OCI-LY7 (cell line): ENCODE data around the gene NTN3. TPM values are rescaled to one million over a fixed set of nuclear protein-coding genes. Genes with fewer than 3 reads are reported as not detected.

ENCODE experiments used
- BruUV-seq: library from RNA; stranded (reverse); fragments of 400-500 nt; replicated peaks from 2 replicates; lab custom pipeline; 2021; lab: Mats Ljungman, UMichigan
- CTCF ChIA-PET: fragments of 300-600 bp; sonication (Branson Sonifier 250); formaldehyde crosslinking; loops from one replicate; lab custom pipeline; 2022; ENCODE audit warnings: antibody characterized with exemption; ENCODE audit not compliant: unreplicated experiment; lab: Charles Lee
- POLR2A ChIA-PET: fragments of 300-600 bp; sonication (Branson Sonifier 250); formaldehyde crosslinking; loops from one replicate; lab custom pipeline; 2022; ENCODE audit warnings: antibody characterized with exemption; lab: Charles Lee
- DNase-seq: peaks from one replicate; pipeline ENCODE4 v3.0.0-alpha.2; 2015; ENCODE audit warnings: low spot score
- H2AFZ ChIP-seq: fragments of 200-600 bp; sonication (generic), shearing (Covaris generic); 2 replicates; pipeline ENCODE4 v1.6.1; 2014; ENCODE audit warnings: mild to moderate bottlenecking, antibody characterized with exemption, low read length, moderate library complexity
- H3K27ac ChIP-seq: fragments of 200-600 bp; sonication (generic); 2 replicates; pipeline ENCODE4 v1.5.1; 2014; ENCODE audit warnings: mixed run types, low read depth, mild to moderate bottlenecking, moderate library complexity, low read length, inconsistent platforms; ENCODE audit not compliant: poor library complexity, severe bottlenecking
- H3K36me3 ChIP-seq: fragments of 200-600 bp; sonication (generic); 2 replicates; pipeline ENCODE4 v1.6.1; 2014; ENCODE audit warnings: mild to moderate bottlenecking, antibody characterized with exemption, low read length, moderate library complexity, mixed read lengths; ENCODE audit not compliant: insufficient read depth
- H3K4me1 ChIP-seq: fragments of 200-600 bp; sonication (generic); 2 replicates; pipeline ENCODE4 v1.5.1; 2014; ENCODE audit warnings: mild to moderate bottlenecking, low read length; ENCODE audit not compliant: insufficient read depth, poor library complexity, severe bottlenecking
- H3K4me2 ChIP-seq: fragments of 200-600 bp; sonication (generic); 2 replicates; pipeline ENCODE4 v1.6.1; 2014; ENCODE audit warnings: mild to moderate bottlenecking, low read length
- H3K4me3 ChIP-seq: fragments of 200-600 bp; sonication (generic); 2 replicates; pipeline ENCODE4 v1.5.1; 2014; ENCODE audit warnings: mild to moderate bottlenecking, low read depth, low read length; ENCODE audit not compliant: poor library complexity, severe bottlenecking
- H3K79me2 ChIP-seq: fragments of 200-600 bp; sonication (generic); 2 replicates; pipeline ENCODE4 v1.6.1; 2016; ENCODE audit warnings: low read depth, mild to moderate bottlenecking, low read length, moderate library complexity, mixed read lengths; ENCODE audit not compliant: insufficient read depth
- H3K9me2 ChIP-seq: fragments of 200-600 bp; sonication (generic); 2 replicates; pipeline ENCODE4 v1.6.1; 2016; ENCODE audit warnings: mild to moderate bottlenecking, low read length, mixed read lengths; ENCODE audit not compliant: insufficient read depth
- H3K9me3 ChIP-seq: fragments of 200-600 bp; sonication (generic); 2 replicates; pipeline ENCODE4 v1.6.1; 2014; ENCODE audit warnings: mild to moderate bottlenecking, mixed run types, low read length, mixed read lengths
- H4K20me1 ChIP-seq: fragments of 200-600 bp; sonication (generic); 2 replicates; pipeline ENCODE4 v1.6.1; 2014; ENCODE audit warnings: mild to moderate bottlenecking, antibody characterized with exemption, low read length, moderate library complexity, mixed read lengths; ENCODE audit not compliant: insufficient read depth
- CTCF ChIP-seq: fragments of 200-600 bp; sonication (generic); conservative IDR thresholded peaks from 2 replicates; pipeline ENCODE4 v1.5.1; 2014; ENCODE audit warnings: mild to moderate bottlenecking, antibody characterized with exemption, low read length, moderate library complexity, mixed read lengths
- EZH2phosphoT487 ChIP-seq: fragments of 200-600 bp; sonication (generic); IDR thresholded peaks from 2 replicates; pipeline ENCODE4 v1.6.1; 2018; ENCODE audit warnings: low read depth, borderline replicate concordance, mild to moderate bottlenecking, mixed run types, antibody characterized with exemption, low read length, moderate library complexity, mixed read lengths
- intact Hi-C: fragments of 100-400 bp; cut with micrococcal nuclease; formaldehyde crosslinking; loops from one replicate; pipeline ENCODE4 v1.10.0; 2022; ENCODE audit not compliant: unreplicated experiment
- total RNA-seq, 2 experiments: library from RNA; depleted of rRNA in 1 of 2; stranded (reverse); fragments of >200 nt in 1 of 2; shearing (Covaris generic) in 1 of 2; gene quantifications; 2 replicates each; pipeline ENCODE4 v1.2.3, GENCODE V29; 2014 to 2022

Gene NTN3
- total RNA-seq, 2 experiments from 2014 or later = 1.7 to 2.3 TPM

- H3K9me2 ChIP-seq = no peaks in the 10 kb centered on the region
- no peak overlapping the region for H3K4me2 ChIP-seq
- no peak overlapping the region for H3K4me3 ChIP-seq
- no peaks in the 10 kb centered on the region for H3K9me3 ChIP-seq
- DNase-seq = no peak
- TF ChIP-seq CTCF = no peak
- TF ChIP-seq EZH2phosphoT487 = no peak
- H4K20me1 ChIP-seq = no peaks in the 10 kb centered on the region
- no peak overlapping the region for H2AFZ ChIP-seq
- no peak overlapping the region for H3K27ac ChIP-seq
- H3K79me2 ChIP-seq = 0 out of 2 replicates have a peak, but pooled peaks cover 4% of the 10 kb centered on the region
- intact Hi-C loops = loop anchor here (5.0 kb wide), 1 partner anchor 148 kb away; no protein-coding TSS in a partner anchor
- ChIA-PET POLR2A (no interaction called here), CTCF (no interaction called here)
- H3K4me1 ChIP-seq = peaks cover 6% of the 10 kb centered on the region
- no TSS peak for BruUV-seq
- H3K36me3 ChIP-seq = peaks cover 10% of the 10 kb centered on the region; the same call in 1 of the 2 replicates
These were observed 13.9 kb downstream of the NTN3 start for GRCh38 chr16:2484898-2485508.

DNA sequence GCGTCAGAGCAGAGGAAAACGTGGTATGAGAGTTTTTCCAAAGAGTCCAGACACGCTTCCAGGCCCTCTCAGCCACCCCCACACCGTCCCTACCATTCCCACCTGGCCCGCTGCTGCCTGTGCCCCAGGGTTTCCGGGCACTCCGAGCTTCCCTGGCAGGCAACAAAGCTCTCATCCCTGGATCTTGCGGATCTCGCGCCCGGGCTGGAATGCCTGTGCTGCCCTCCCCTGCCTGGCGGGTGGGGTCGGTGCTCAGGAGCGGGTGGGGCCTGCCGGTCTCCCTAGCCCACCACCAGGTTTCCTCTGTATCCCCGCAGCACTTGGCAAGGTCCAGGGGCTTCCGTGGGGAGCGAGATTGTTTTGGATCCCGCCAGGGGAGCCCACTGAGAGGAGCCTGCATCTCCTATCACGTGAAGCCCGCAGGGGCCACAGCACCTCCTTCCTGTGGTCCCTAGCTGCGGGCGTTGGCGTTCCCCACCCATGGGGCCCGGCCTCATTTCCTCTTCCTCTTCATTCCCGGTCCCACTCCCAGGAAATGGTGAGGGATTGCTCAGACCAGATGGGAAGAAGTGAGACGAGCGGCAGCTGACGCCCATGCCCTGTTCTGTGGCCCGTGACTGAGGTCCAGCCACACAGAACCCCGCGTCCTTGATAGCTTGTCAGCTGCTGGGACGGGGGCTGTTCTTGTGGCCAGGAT, 14.9 kb downstream of the NTN3 start:
- no TSS peak for BruUV-seq
- ChIA-PET POLR2A (no interaction called here), CTCF (no interaction called here)
- H3K4me2 ChIP-seq = no peak overlapping the region
- H3K4me1 ChIP-seq = peaks cover 6% of the 10 kb centered on the region
- DNase-seq = no peak
- no peaks in the 10 kb centered on the region for H4K20me1 ChIP-seq
- intact Hi-C loops = loop anchor here (5.0 kb wide), 1 partner anchor 149 kb away; no protein-coding TSS in a partner anchor
- no peaks in the 10 kb centered on the region for H3K9me3 ChIP-seq
- H3K27ac ChIP-seq = no peak overlapping the region
- peaks cover 19% of the 10 kb centered on the region; the same call in 1 of the 2 replicates for H3K36me3 ChIP-seq
- H3K4me3 ChIP-seq = no peak overlapping the region
- TF ChIP-seq CTCF (no peak), EZH2phosphoT487 (no peak)
- no peaks in the 10 kb centered on the region for H3K79me2 ChIP-seq
- no peaks in the 10 kb centered on the region for H3K9me2 ChIP-seq
- H2AFZ ChIP-seq = no peak overlapping the region
